Mesendoderm (in vitro differentiated cells): Measurements from ENCODE around the gene NKX1-1.

Experiments used
- DNase-seq: peaks from one replicate; pipeline ENCODE4 v3.0.0; 2013
- H2AK5ac ChIP-seq: 2 replicates; pipeline ENCODE4 v1.6.1; 2013; ENCODE audit warnings: low read length, inconsistent platforms
- H2BK120ac ChIP-seq: 2 replicates; pipeline ENCODE4 v1.6.1; 2013; ENCODE audit warnings: low read depth, mild to moderate bottlenecking, low read length, moderate library complexity, mixed read lengths
- H2BK15ac ChIP-seq: replicated peaks from 2 replicates; pipeline ENCODE4 v1.6.1; 2013; ENCODE audit warnings: low read depth, mild to moderate bottlenecking, moderate library complexity
- H2BK5ac ChIP-seq: 2 replicates; pipeline ENCODE4 v1.6.1; 2013; ENCODE audit warnings: low read length, inconsistent platforms
- H3K18ac ChIP-seq: 2 replicates; pipeline ENCODE4 v1.6.1; 2013; ENCODE audit warnings: mild to moderate bottlenecking, low read length, mixed read lengths
- H3K23ac ChIP-seq: one replicate; pipeline ENCODE4 v1.6.1; 2013; ENCODE audit warnings: low read length
- H3K27ac ChIP-seq: 2 replicates; pipeline ENCODE4 v1.5.1; 2013; ENCODE audit warnings: low read depth, mild to moderate bottlenecking, inconsistent platforms, low read length, moderate library complexity
- H3K27me3 ChIP-seq: 2 replicates; pipeline ENCODE4 v1.6.1; 2013; ENCODE audit warnings: low read length, control low read depth, mild to moderate bottlenecking, inconsistent platforms; ENCODE audit not compliant: insufficient read depth, poor library complexity
- H3K36me3 ChIP-seq: 2 replicates; pipeline ENCODE4 v1.6.1; 2013; ENCODE audit warnings: low read length, inconsistent platforms; ENCODE audit not compliant: control insufficient read depth, insufficient read depth
- H3K4ac ChIP-seq: one replicate; pipeline ENCODE4 v1.6.1; 2013; ENCODE audit warnings: low read depth, mild to moderate bottlenecking, low read length, moderate library complexity
- H3K4me1 ChIP-seq: 2 replicates; pipeline ENCODE4 v1.6.1; 2013; ENCODE audit warnings: low read depth, low read length, inconsistent platforms; ENCODE audit not compliant: control insufficient read depth
- H3K4me2 ChIP-seq: 2 replicates; pipeline ENCODE4 v1.6.1; 2013; ENCODE audit warnings: low read length
- H3K4me3 ChIP-seq: 2 replicates; pipeline ENCODE4 v1.5.1; 2013; ENCODE audit warnings: mild to moderate bottlenecking, low read length
- H3K56ac ChIP-seq: one replicate; pipeline ENCODE4 v1.6.1; 2013; ENCODE audit warnings: low read length
- H3K79me1 ChIP-seq: 2 replicates; pipeline ENCODE4 v1.6.1; 2013; ENCODE audit warnings: low read length, inconsistent platforms
- H3K79me2 ChIP-seq: 2 replicates; pipeline ENCODE4 v1.6.1; 2013; ENCODE audit warnings: mild to moderate bottlenecking, low read length; ENCODE audit not compliant: control insufficient read depth, insufficient read depth
- H3K9ac ChIP-seq: 2 replicates; pipeline ENCODE4 v1.6.1; 2013; ENCODE audit warnings: low read length, inconsistent platforms
- H4K5ac ChIP-seq: one replicate; pipeline ENCODE4 v1.6.1; 2013; ENCODE audit warnings: low read length
- H4K8ac ChIP-seq: one replicate; pipeline ENCODE4 v1.6.1; 2013; ENCODE audit warnings: low read depth, mild to moderate bottlenecking, control low read depth, low read length, moderate library complexity
- WGBS: extraction: QIAGEN DNeasy Blood & Tissue Kit; methylation state at CpG from one replicate; pipeline ENCODE4 v1.1.7; 2013; ENCODE audit warnings: low lambda C conversion rate, missing lambda C conversion rate; ENCODE audit not compliant: insufficient coverage; ENCODE audit errors: extremely low coverage; 5-methylcytosine and 5-hydroxymethylcytosine counted together

The NKX1-1 gene

GRCh38 chr4:1406981-1407656, 877 bp upstream of the NKX1-1 start:
- no peak overlapping the region for H3K27ac ChIP-seq

GRCh38 chr4:1405636-1406393, 427 bp downstream of the NKX1-1 start:
- Histone ChIP-seq H3K79me1 (no peaks in the 10 kb centered on the region), H2BK5ac (no peak overlapping the region), H2BK120ac (no peak overlapping the region), H3K9ac (no peak overlapping the region), H3K4ac (no peak overlapping the region), H3K18ac (no peak overlapping the region), H3K36me3 (no peaks in the 10 kb centered on the region), H3K4me1 (no peaks in the 10 kb centered on the region), H3K4me2 (no peak overlapping the region), H2BK15ac (no peak overlapping the region), H3K4me3 (no peak overlapping the region), H4K8ac (no peak overlapping the region), H3K23ac (no peak overlapping the region), H3K79me2 (no peaks in the 10 kb centered on the region), H3K56ac (no peak overlapping the region), H4K5ac (no peak overlapping the region), H2AK5ac (no peak overlapping the region), H3K27ac (no peak overlapping the region), H3K27me3 (peaks cover 74% of the 10 kb centered on the region)
- WGBS: no CpG with 5 or more reads among the region's 90 CpGs
- no peak for DNase-seq

More at GRCh38 chr4:1406981-1407656, 877 bp upstream of the NKX1-1 start:
- Histone ChIP-seq H3K4me2 (no peak overlapping the region), H3K79me2 (no peaks in the 10 kb centered on the region), H3K23ac (no peak overlapping the region), H3K36me3 (no peaks in the 10 kb centered on the region), H3K27me3 (peaks cover 63% of the 10 kb centered on the region), H2BK15ac (no peak overlapping the region), H3K4ac (no peak overlapping the region), H3K56ac (no peak overlapping the region), H2BK120ac (no peak overlapping the region), H2AK5ac (no peak overlapping the region), H3K4me1 (no peaks in the 10 kb centered on the region), H2BK5ac (no peak overlapping the region), H3K9ac (no peak overlapping the region), H3K18ac (no peak overlapping the region), H3K79me1 (no peaks in the 10 kb centered on the region), H4K8ac (no peak overlapping the region), H4K5ac (no peak overlapping the region), H3K4me3 (no peak overlapping the region)
- DNase-seq: no peak
- no CpG with 5 or more reads among the region's 50 CpGs for WGBS

- H3K23ac ChIP-seq: no peak overlapping the region
- H3K79me1 ChIP-seq: no peaks in the 10 kb centered on the region
- no CpG with 5 or more reads among the region's 26 CpGs for WGBS
- H3K36me3 ChIP-seq: no peaks in the 10 kb centered on the region
- H4K5ac ChIP-seq: no peak overlapping the region
- H3K27me3 ChIP-seq: peaks cover 75% of the 10 kb centered on the region
- H3K4me3 ChIP-seq: no peak overlapping the region
- H3K18ac ChIP-seq: no peak overlapping the region
- H3K4me1 ChIP-seq: no peaks in the 10 kb centered on the region
- H2BK120ac ChIP-seq: no peak overlapping the region
- H3K4ac ChIP-seq: no peak overlapping the region
- no peaks in the 10 kb centered on the region for H3K79me2 ChIP-seq
- H2BK15ac ChIP-seq: no peak overlapping the region
- DNase-seq: no peak
- no peak overlapping the region for H3K27ac ChIP-seq
- no peak overlapping the region for H2AK5ac ChIP-seq
- H4K8ac ChIP-seq: no peak overlapping the region
- no peak overlapping the region for H3K56ac ChIP-seq
- H2BK5ac ChIP-seq: no peak overlapping the region
- no peak overlapping the region for H3K9ac ChIP-seq
- H3K4me2 ChIP-seq: no peak overlapping the region
These were observed 997 bp downstream of the NKX1-1 start for GRCh38 chr4:1405254-1405635.

GRCh38 chr4:1404573-1405253, 1.5 kb downstream of the NKX1-1 start:
- H2BK120ac ChIP-seq: no peak overlapping the region
- H3K27me3 ChIP-seq: peaks cover 74% of the 10 kb centered on the region
- H2BK15ac ChIP-seq: no peak overlapping the region
- WGBS: no CpG with 5 or more reads among the region's 54 CpGs
- H3K27ac ChIP-seq: no peak overlapping the region
- H2AK5ac ChIP-seq: no peak overlapping the region
- H3K4me3 ChIP-seq: no peak overlapping the region
- no peaks in the 10 kb centered on the region for H3K79me1 ChIP-seq
- H3K23ac ChIP-seq: no peak overlapping the region
- no peak overlapping the region for H4K5ac ChIP-seq
- no peak overlapping the region for H3K4me2 ChIP-seq
- H3K79me2 ChIP-seq: no peaks in the 10 kb centered on the region
- H2BK5ac ChIP-seq: no peak overlapping the region
- DNase-seq: no peak
- H3K4ac ChIP-seq: no peak overlapping the region
- H3K9ac ChIP-seq: no peak overlapping the region
- no peak overlapping the region for H3K18ac ChIP-seq
- no peaks in the 10 kb centered on the region for H3K4me1 ChIP-seq
- no peak overlapping the region for H4K8ac ChIP-seq
- H3K36me3 ChIP-seq: no peaks in the 10 kb centered on the region
- no peak overlapping the region for H3K56ac ChIP-seq

- Histone ChIP-seq H3K79me1 (no peaks in the 10 kb centered on the region), H3K79me2 (no peaks in the 10 kb centered on the region), H3K4me2 (no peak overlapping the region), H3K23ac (no peak overlapping the region), H3K9ac (no peak overlapping the region), H3K36me3 (no peaks in the 10 kb centered on the region), H2BK120ac (no peak overlapping the region), H3K4me1 (no peaks in the 10 kb centered on the region), H4K8ac (no peak overlapping the region), H3K27me3 (peaks cover 70% of the 10 kb centered on the region), H3K56ac (no peak overlapping the region), H3K4ac (no peak overlapping the region), H2AK5ac (no peak overlapping the region), H3K27ac (no peak overlapping the region), H3K18ac (no peak overlapping the region), H2BK5ac (no peak overlapping the region), H3K4me3 (no peak overlapping the region), H4K5ac (no peak overlapping the region), H2BK15ac (no peak overlapping the region)
- WGBS: no CpG with 5 or more reads among the region's 107 CpGs
- no peak for DNase-seq
These were observed 2.4 kb downstream of the NKX1-1 start for GRCh38 chr4:1403591-1404572.
